Measurements from ENCODE around the gene SELENOV.

The SELENOV gene

GRCh38 chr19:39553082-39553652 lies 38.2 kb downstream of the SELENOV start:
- no peak overlapping the region for H3K27ac ChIP-seq (ENCODE audit: low read depth, low read length)
- H3K36me3 ChIP-seq (ENCODE audit: control insufficient read depth, low read length), result no peaks in the 10 kb centered on the region
- H3K27me3 ChIP-seq (ENCODE audit: control insufficient read depth, low read length), result peaks cover 19% of the 10 kb centered on the region
- TF ChIP-seq CTCF (IDR thresholded peaks at IDR 0.05; ENCODE audit: low read depth, low read length, poor library complexity, severe bottlenecking) (no peak), EZH2phosphoT487 (IDR thresholded peaks at IDR 0.05; ENCODE audit: borderline replicate concordance, low read length) (no peak)
- H3K4me1 ChIP-seq (ENCODE audit: control insufficient read depth, low read length), result peaks cover 15% of the 10 kb centered on the region
- H3F3A ChIP-seq (ENCODE audit: control insufficient read depth, insufficient read depth), result no peaks in the 10 kb centered on the region
- H3K79me2 ChIP-seq (ENCODE audit: control insufficient read depth, low read length), result no peaks in the 10 kb centered on the region
- H3K9me3 ChIP-seq (ENCODE audit: control insufficient read depth, insufficient read depth, low read length), result no peaks in the 10 kb centered on the region
- H4K20me1 ChIP-seq (ENCODE audit: control insufficient read depth, insufficient read depth, low read depth, low read length), result no peaks in the 10 kb centered on the region
- H3K4me3 ChIP-seq (ENCODE audit: low read length), result no peak overlapping the region
- no peaks in the 10 kb centered on the region for H3K9me2 ChIP-seq (replicated peaks; ENCODE audit: control insufficient read depth, low read length)
- no peak overlapping the region for H3K4me2 ChIP-seq (ENCODE audit: low read length)

GRCh38 chr19:39554701-39555311 lies 39.9 kb downstream of the SELENOV start:
- H3K4me3 ChIP-seq (ENCODE audit: low read length), result no peak overlapping the region
- H3K9me3 ChIP-seq (ENCODE audit: control insufficient read depth, insufficient read depth, low read length), result no peaks in the 10 kb centered on the region
- no peak overlapping the region for H3K27ac ChIP-seq (ENCODE audit: low read depth, low read length)
- H3K9me2 ChIP-seq (replicated peaks; ENCODE audit: control insufficient read depth, low read length), result no peaks in the 10 kb centered on the region
- peaks cover 24% of the 10 kb centered on the region for H3K27me3 ChIP-seq (ENCODE audit: control insufficient read depth, low read length)
- H3K36me3 ChIP-seq (ENCODE audit: control insufficient read depth, low read length), result no peaks in the 10 kb centered on the region
- H3K4me2 ChIP-seq (ENCODE audit: low read length), result no peak overlapping the region
- H3K79me2 ChIP-seq (ENCODE audit: control insufficient read depth, low read length), result no peaks in the 10 kb centered on the region
- H4K20me1 ChIP-seq (ENCODE audit: control insufficient read depth, insufficient read depth, low read depth, low read length), result no peaks in the 10 kb centered on the region
- peaks cover 15% of the 10 kb centered on the region for H3K4me1 ChIP-seq (ENCODE audit: control insufficient read depth, low read length)
- no peak for TF ChIP-seq EZH2phosphoT487 (IDR thresholded peaks at IDR 0.05; ENCODE audit: borderline replicate concordance, low read length)
- no peak for TF ChIP-seq CTCF (IDR thresholded peaks at IDR 0.05; ENCODE audit: low read depth, low read length, poor library complexity, severe bottlenecking)
- H3F3A ChIP-seq (ENCODE audit: control insufficient read depth, insufficient read depth), result no peaks in the 10 kb centered on the region

- H4K20me1 ChIP-seq (ENCODE audit: control insufficient read depth, insufficient read depth, low read depth, low read length), result no peaks in the 10 kb centered on the region
- TF ChIP-seq EZH2phosphoT487 (IDR thresholded peaks at IDR 0.05; ENCODE audit: borderline replicate concordance, low read length) (no peak), CTCF (IDR thresholded peaks at IDR 0.05; ENCODE audit: low read depth, low read length, poor library complexity, severe bottlenecking) (no peak)
- H3K27ac ChIP-seq (ENCODE audit: low read depth, low read length), result no peak overlapping the region
- H3K9me2 ChIP-seq (replicated peaks; ENCODE audit: control insufficient read depth, low read length), result no peaks in the 10 kb centered on the region
- H3K4me3 ChIP-seq (ENCODE audit: low read length), result no peak overlapping the region
- no peaks in the 10 kb centered on the region for H3K79me2 ChIP-seq (ENCODE audit: control insufficient read depth, low read length)
- H3K4me1 ChIP-seq (ENCODE audit: control insufficient read depth, low read length), result peaks cover 15% of the 10 kb centered on the region
- no peaks in the 10 kb centered on the region for H3K9me3 ChIP-seq (ENCODE audit: control insufficient read depth, insufficient read depth, low read length)
- no peak overlapping the region for H3K4me2 ChIP-seq (ENCODE audit: low read length)
- H3K36me3 ChIP-seq (ENCODE audit: control insufficient read depth, low read length), result no peaks in the 10 kb centered on the region
- H3F3A ChIP-seq (ENCODE audit: control insufficient read depth, insufficient read depth), result no peaks in the 10 kb centered on the region
- H3K27me3 ChIP-seq (ENCODE audit: control insufficient read depth, low read length), result peaks cover 24% of the 10 kb centered on the region
Observed at GRCh38 chr19:39555883-39556282, 40.9 kb downstream of the SELENOV start.
